MM.1S (cell line): Measurements from ENCODE around the gene TMEM178B.

Source experiments
- DNase-seq: peaks from one replicate; pipeline ENCODE4 v3.0.0-alpha.2; 2015
- H2AFZ ChIP-seq: fragments of 300-600 bp; sonication (generic); 2 replicates; pipeline ENCODE4 v1.6.0; 2016; ENCODE audit warnings: antibody characterized with exemption, low read length
- H3F3A ChIP-seq: fragments of 300-600 bp; sonication (generic); 2 replicates; pipeline ENCODE4 v1.6.1; 2016; ENCODE audit warnings: mild to moderate bottlenecking, antibody characterized with exemption, low read length, moderate library complexity, mixed read lengths; ENCODE audit not compliant: insufficient read depth
- H3K27ac ChIP-seq: fragments of 300-600 bp; sonication (generic); 2 replicates; pipeline ENCODE4 v1.5.1; 2016; ENCODE audit warnings: mild to moderate bottlenecking, low read length
- H3K27me3 ChIP-seq: fragments of 300-600 bp; sonication (generic); replicated peaks from 2 replicates; pipeline ENCODE4 v1.6.0; 2016; ENCODE audit warnings: low read length; ENCODE audit not compliant: insufficient read depth
- H3K36me3 ChIP-seq: fragments of 300-600 bp; sonication (generic); replicated peaks from 2 replicates; pipeline ENCODE4 v1.6.1; 2016; ENCODE audit warnings: mild to moderate bottlenecking, low read length, mixed read lengths; ENCODE audit not compliant: insufficient read depth
- H3K4me1 ChIP-seq: fragments of 300-600 bp; sonication (generic); 2 replicates; pipeline ENCODE4 v1.6.1; 2016; ENCODE audit warnings: low read length, mixed read lengths
- H3K4me2 ChIP-seq: fragments of 300-600 bp; sonication (generic); 2 replicates; pipeline ENCODE4 v1.6.0; 2016; ENCODE audit warnings: low read depth, low read length
- H3K4me3 ChIP-seq: fragments of 300-600 bp; sonication (generic); 2 replicates; pipeline ENCODE4 v1.5.1; 2016; ENCODE audit warnings: low read length, mixed read lengths
- H3K79me2 ChIP-seq: fragments of 300-600 bp; sonication (generic); 2 replicates; pipeline ENCODE4 v1.6.1; 2016; ENCODE audit warnings: mixed run types, low read length, mixed read lengths
- H3K9ac ChIP-seq: fragments of 300-600 bp; sonication (generic); 2 replicates; pipeline ENCODE4 v1.6.1; 2016; ENCODE audit warnings: low read length, mixed read lengths
- H3K9me2 ChIP-seq: fragments of 300-600 bp; sonication (generic); replicated peaks from 2 replicates; pipeline ENCODE4 v1.6.1; 2016; ENCODE audit warnings: mild to moderate bottlenecking, low read length, mixed read lengths; ENCODE audit not compliant: insufficient read depth
- H3K9me3 ChIP-seq: fragments of 300-600 bp; sonication (generic); replicated peaks from 2 replicates; pipeline ENCODE4 v1.6.1; 2016; ENCODE audit warnings: mild to moderate bottlenecking, low read length, mixed read lengths; ENCODE audit not compliant: insufficient read depth
- H4K20me1 ChIP-seq: fragments of 300-600 bp; sonication (generic); 2 replicates; pipeline ENCODE4 v1.6.1; 2016; ENCODE audit warnings: mild to moderate bottlenecking, low read length, moderate library complexity, mixed read lengths; ENCODE audit not compliant: insufficient read depth
- CTCF ChIP-seq: fragments of 300-600 bp; sonication (generic); IDR thresholded peaks from 2 replicates; pipeline ENCODE4 v1.5.1; 2016; ENCODE audit warnings: antibody characterized with exemption, low read length, mixed read lengths
- EZH2 ChIP-seq: fragments of 300-600 bp; sonication (generic); optimal IDR thresholded peaks from 2 replicates; pipeline ENCODE3; 2017; ENCODE audit warnings: low read depth, mild to moderate bottlenecking, antibody characterized with exemption, low read length, mixed read lengths
- EZH2phosphoT487 ChIP-seq: fragments of 300-600 bp; sonication (generic); IDR thresholded peaks from 2 replicates; pipeline ENCODE4 v1.6.1; 2018; ENCODE audit warnings: antibody characterized with exemption, low read length

The TMEM178B gene

GRCh38 chr7:141363748-141364147 lies 289.9 kb downstream of the TMEM178B start:
- Histone ChIP-seq H3K79me2 (no peaks in the 10 kb centered on the region), H3K27ac (no peak overlapping the region), H3K27me3 (no peaks in the 10 kb centered on the region), H3K4me3 (no peak overlapping the region), H2AFZ (no peak overlapping the region), H3K36me3 (no peaks in the 10 kb centered on the region), H3K4me2 (no peak overlapping the region), H3F3A (no peaks in the 10 kb centered on the region), H3K4me1 (no peaks in the 10 kb centered on the region), H3K9me2 (no peaks in the 10 kb centered on the region), H3K9me3 (no peaks in the 10 kb centered on the region), H4K20me1 (no peaks in the 10 kb centered on the region), H3K9ac (no peak overlapping the region)
- TF ChIP-seq EZH2, result no peak
- no peak for TF ChIP-seq CTCF
- no peak for TF ChIP-seq EZH2phosphoT487
- DNase-seq, result no peak

GRCh38 chr7:141366091-141366621 lies 292.3 kb downstream of the TMEM178B start:
- Histone ChIP-seq H3K27ac (no peak overlapping the region), H2AFZ (no peak overlapping the region), H3F3A (no peaks in the 10 kb centered on the region), H3K9me3 (no peaks in the 10 kb centered on the region), H3K4me3 (no peak overlapping the region), H3K9me2 (no peaks in the 10 kb centered on the region), H3K36me3 (no peaks in the 10 kb centered on the region), H3K4me2 (no peak overlapping the region), H3K79me2 (no peaks in the 10 kb centered on the region), H3K27me3 (no peaks in the 10 kb centered on the region), H4K20me1 (no peaks in the 10 kb centered on the region), H3K9ac (no peak overlapping the region), H3K4me1 (no peaks in the 10 kb centered on the region)
- TF ChIP-seq EZH2phosphoT487, result no peak
- no peak for TF ChIP-seq CTCF
- DNase-seq, result no peak

- no peaks in the 10 kb centered on the region for H3K9me2 ChIP-seq
- H3F3A ChIP-seq, result no peaks in the 10 kb centered on the region
- H4K20me1 ChIP-seq, result no peaks in the 10 kb centered on the region
- H3K36me3 ChIP-seq, result no peaks in the 10 kb centered on the region
- TF ChIP-seq CTCF, result no peak
- TF ChIP-seq EZH2, result no peak
- no peak for TF ChIP-seq EZH2phosphoT487
- no peak overlapping the region for H3K4me2 ChIP-seq
- DNase-seq, result no peak
- H3K4me1 ChIP-seq, result no peaks in the 10 kb centered on the region
- no peak overlapping the region for H3K9ac ChIP-seq
- H3K27ac ChIP-seq, result no peak overlapping the region
- H3K79me2 ChIP-seq, result no peaks in the 10 kb centered on the region
- no peak overlapping the region for H2AFZ ChIP-seq
- H3K27me3 ChIP-seq, result no peaks in the 10 kb centered on the region
- no peaks in the 10 kb centered on the region for H3K9me3 ChIP-seq
- H3K4me3 ChIP-seq, result no peak overlapping the region
Observed at GRCh38 chr7:141369422-141369821, 295.6 kb downstream of the TMEM178B start.
